ENCODE measurements around the gene MALSU1.

MALSU1 gene

DNA sequence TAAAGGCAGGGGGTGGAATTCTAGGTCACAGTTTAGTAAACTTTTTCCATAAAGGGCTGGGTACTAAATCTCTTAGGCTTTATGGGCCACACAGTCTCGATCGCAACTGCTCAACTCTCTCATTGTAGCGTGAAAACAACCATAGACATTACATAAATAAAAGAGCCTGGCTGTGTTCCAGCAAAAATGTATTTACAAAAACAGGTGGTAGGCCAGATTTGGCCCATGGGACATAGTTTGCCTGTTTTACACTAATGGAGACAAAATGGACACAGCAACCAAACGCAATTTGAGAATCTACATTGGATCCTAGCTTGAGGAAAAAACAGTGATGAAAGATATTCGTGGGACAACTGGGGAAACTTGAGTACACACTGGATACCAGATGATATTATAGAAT, 23.2 kb upstream of the MALSU1 start:
- no peak overlapping the region for H3K9ac ChIP-seq (ENCODE audit: low read length)

DNA sequence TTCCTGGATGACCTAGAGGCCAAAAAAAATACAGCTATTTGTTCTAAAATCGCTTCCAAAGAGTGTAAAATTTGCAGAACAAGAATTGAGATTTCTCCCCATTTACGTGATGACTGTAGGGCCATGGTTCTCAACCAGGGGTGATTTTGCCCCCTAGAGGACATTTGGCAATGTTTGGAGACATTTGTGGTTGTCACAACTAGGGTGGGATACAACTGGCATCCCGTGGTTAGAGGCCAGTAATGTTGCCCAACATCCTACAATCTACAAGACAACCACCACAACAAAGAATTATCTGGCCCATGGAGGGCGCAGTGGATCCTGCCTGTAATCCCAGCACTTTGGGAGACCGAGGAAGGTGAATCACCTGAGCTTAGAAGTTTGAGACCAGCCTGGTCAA, 22.8 kb upstream of the MALSU1 start:
- Histone ChIP-seq H3K79me2 (ENCODE audit: insufficient read depth, low read length) (no peaks in the 10 kb centered on the region), H3K9me2 (ENCODE audit: low read depth, low read length) (no peaks in the 10 kb centered on the region), H4K20me1 (ENCODE audit: insufficient read depth, low read length) (no peaks in the 10 kb centered on the region), H3K9me3 (ENCODE audit: low read length) (no peaks in the 10 kb centered on the region), H3K4me1 (ENCODE audit: insufficient read depth, low read length, severe bottlenecking) (peaks cover 42% of the 10 kb centered on the region), H3F3A (ENCODE audit: insufficient read depth, low read length) (peaks cover 6% of the 10 kb centered on the region; the same call in 1 of the 2 replicates), H3K4me2 (ENCODE audit: low read length) (no peak overlapping the region), H3K27me3 (ENCODE audit: insufficient read depth, low read length) (no peaks in the 10 kb centered on the region), H3K27ac (ENCODE audit: low read depth, low read length, poor library complexity, severe bottlenecking) (peak overlapping the region; percentile 60), H3K4me3 (ENCODE audit: low read depth, low read length, poor library complexity, severe bottlenecking) (no peak overlapping the region), H3K9ac (ENCODE audit: low read length) (no peak overlapping the region), H3K36me3 (ENCODE audit: insufficient read depth, low read length) (no peaks in the 10 kb centered on the region), H2AFZ (ENCODE audit: low read length) (no peak overlapping the region)
- no peak for TF ChIP-seq EZH2 (IDR thresholded peaks at IDR 0.05; ENCODE audit: borderline replicate concordance, low read length)
- TF ChIP-seq, protein P1, sequence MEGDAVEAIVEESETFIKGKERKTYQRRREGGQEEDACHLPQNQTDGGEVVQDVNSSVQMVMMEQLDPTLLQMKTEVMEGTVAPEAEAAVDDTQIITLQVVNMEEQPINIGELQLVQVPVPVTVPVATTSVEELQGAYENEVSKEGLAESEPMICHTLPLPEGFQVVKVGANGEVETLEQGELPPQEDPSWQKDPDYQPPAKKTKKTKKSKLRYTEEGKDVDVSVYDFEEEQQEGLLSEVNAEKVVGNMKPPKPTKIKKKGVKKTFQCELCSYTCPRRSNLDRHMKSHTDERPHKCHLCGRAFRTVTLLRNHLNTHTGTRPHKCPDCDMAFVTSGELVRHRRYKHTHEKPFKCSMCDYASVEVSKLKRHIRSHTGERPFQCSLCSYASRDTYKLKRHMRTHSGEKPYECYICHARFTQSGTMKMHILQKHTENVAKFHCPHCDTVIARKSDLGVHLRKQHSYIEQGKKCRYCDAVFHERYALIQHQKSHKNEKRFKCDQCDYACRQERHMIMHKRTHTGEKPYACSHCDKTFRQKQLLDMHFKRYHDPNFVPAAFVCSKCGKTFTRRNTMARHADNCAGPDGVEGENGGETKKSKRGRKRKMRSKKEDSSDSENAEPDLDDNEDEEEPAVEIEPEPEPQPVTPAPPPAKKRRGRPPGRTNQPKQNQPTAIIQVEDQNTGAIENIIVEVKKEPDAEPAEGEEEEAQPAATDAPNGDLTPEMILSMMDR (IDR thresholded peaks at IDR 0.05; ENCODE audit: low read length): peak; percentile 80

More for the DNA sequence above, 23.2 kb upstream of the MALSU1 start:
- H3K9me2 ChIP-seq (ENCODE audit: low read depth, low read length): no peaks in the 10 kb centered on the region
- no peak overlapping the region for H2AFZ ChIP-seq (ENCODE audit: low read length)
- no peaks in the 10 kb centered on the region for H3K36me3 ChIP-seq (ENCODE audit: insufficient read depth, low read length)
- TF ChIP-seq EZH2 (IDR thresholded peaks at IDR 0.05; ENCODE audit: borderline replicate concordance, low read length): no peak
- TF ChIP-seq, protein P1 (IDR thresholded peaks at IDR 0.05; ENCODE audit: low read length): no peak
- no peaks in the 10 kb centered on the region for H4K20me1 ChIP-seq (ENCODE audit: insufficient read depth, low read length)
- H3K27ac ChIP-seq (ENCODE audit: low read depth, low read length, poor library complexity, severe bottlenecking): peak overlapping the region; percentile 60
- peak overlapping the region; percentile 2; the same call in 1 of the 2 replicates for H3K4me2 ChIP-seq (ENCODE audit: low read length)
- H3K4me1 ChIP-seq (ENCODE audit: insufficient read depth, low read length, severe bottlenecking): peaks cover 42% of the 10 kb centered on the region
- H3K79me2 ChIP-seq (ENCODE audit: insufficient read depth, low read length): no peaks in the 10 kb centered on the region
- no peaks in the 10 kb centered on the region for H3K9me3 ChIP-seq (ENCODE audit: low read length)
- H3F3A ChIP-seq (ENCODE audit: insufficient read depth, low read length): peaks cover 6% of the 10 kb centered on the region; the same call in 1 of the 2 replicates
- H3K4me3 ChIP-seq (ENCODE audit: low read depth, low read length, poor library complexity, severe bottlenecking): no peak overlapping the region
- H3K27me3 ChIP-seq (ENCODE audit: insufficient read depth, low read length): no peaks in the 10 kb centered on the region

DNA sequence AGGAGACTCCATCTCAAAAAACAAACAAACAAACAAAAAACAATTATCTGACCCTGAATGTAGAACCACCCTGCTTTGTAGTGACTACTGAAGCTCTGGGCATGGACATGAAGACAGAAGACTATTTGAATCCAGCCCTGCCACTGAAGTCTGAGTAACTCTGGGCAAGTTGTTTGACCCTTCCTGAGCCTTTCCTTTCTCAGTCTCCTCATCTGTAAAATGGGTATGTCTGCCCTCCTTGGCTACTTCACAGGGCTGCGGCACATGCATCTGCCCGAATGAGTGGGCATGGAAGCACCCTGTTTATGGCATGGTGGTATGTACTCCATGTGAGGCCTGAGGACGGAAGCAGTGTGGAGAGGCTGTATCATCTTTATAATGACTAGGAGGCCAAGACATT, 22.2 kb upstream of the MALSU1 start:
- Histone ChIP-seq H3F3A (ENCODE audit: insufficient read depth, low read length) (peaks cover 6% of the 10 kb centered on the region; the same call in 1 of the 2 replicates), H2AFZ (ENCODE audit: low read length) (no peak overlapping the region; the same call in 1 of the 2 replicates), H3K27me3 (ENCODE audit: insufficient read depth, low read length) (no peaks in the 10 kb centered on the region), H3K4me3 (ENCODE audit: low read depth, low read length, poor library complexity, severe bottlenecking) (no peak overlapping the region), H3K4me2 (ENCODE audit: low read length) (no peak overlapping the region), H3K9me2 (ENCODE audit: low read depth, low read length) (no peaks in the 10 kb centered on the region), H3K4me1 (ENCODE audit: insufficient read depth, low read length, severe bottlenecking) (peaks cover 42% of the 10 kb centered on the region), H3K27ac (ENCODE audit: low read depth, low read length, poor library complexity, severe bottlenecking) (peak overlapping the region; percentile 60), H3K36me3 (ENCODE audit: insufficient read depth, low read length) (no peaks in the 10 kb centered on the region), H3K79me2 (ENCODE audit: insufficient read depth, low read length) (no peaks in the 10 kb centered on the region), H3K9ac (ENCODE audit: low read length) (no peak overlapping the region), H4K20me1 (ENCODE audit: insufficient read depth, low read length) (no peaks in the 10 kb centered on the region), H3K9me3 (ENCODE audit: low read length) (no peaks in the 10 kb centered on the region)
- no peak for TF ChIP-seq EZH2 (IDR thresholded peaks at IDR 0.05; ENCODE audit: borderline replicate concordance, low read length)
- TF ChIP-seq, protein P1 (IDR thresholded peaks at IDR 0.05; ENCODE audit: low read length): no peak
